Stimulated activated CD4-positive, alpha-beta T cell treated with anti-CD3 and anti-CD28 coated beads, Interleukin-2, amount 100 ng/mL, for 48 hours (primary cell): ENCODE results near the gene MARK4.
"Not testable (repeated sequence)": the region's sequence is repeated elsewhere in the genome, so short reads cannot be mapped to it uniquely, and the experiment has no call there.

Experiments used
- DNase-seq, 2 donors: peaks; one replicate each; pipeline ENCODE4 v3.0.0-alpha.2; 2020

MARK4 gene

DNA sequence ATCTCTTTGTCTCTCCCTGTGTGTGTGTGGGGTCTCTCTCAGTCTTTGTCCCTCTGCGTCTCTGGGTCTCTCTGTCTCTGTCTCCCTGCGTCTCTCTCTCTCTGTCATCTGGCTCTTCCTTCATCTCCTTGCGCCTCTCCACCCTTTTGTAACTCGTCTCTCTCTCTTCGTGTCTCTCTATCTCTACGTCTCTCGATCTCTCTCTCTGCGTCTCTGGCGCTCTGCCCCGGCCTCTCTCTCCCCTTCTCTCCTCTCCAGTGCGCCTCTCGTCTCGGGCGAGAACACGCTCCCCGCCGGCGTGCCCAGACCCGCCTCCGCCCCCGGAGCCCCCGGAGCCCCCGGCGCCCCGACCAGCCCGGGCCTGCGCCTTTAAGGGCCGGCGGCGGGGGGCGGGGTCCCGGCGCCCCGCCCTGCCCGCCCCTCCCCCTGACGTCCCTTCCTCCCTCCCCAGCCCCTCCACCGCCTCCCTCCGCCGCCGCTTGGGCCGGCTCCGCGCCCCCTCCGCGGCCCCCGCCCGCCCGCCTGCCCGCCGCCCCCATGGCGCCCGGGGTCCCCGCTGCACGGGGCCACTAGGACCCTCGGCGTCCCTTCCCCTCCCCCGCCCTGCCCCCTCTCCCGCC is at the start of gene MARK4:
Gene MARK4 (plus strand): TSS at position 440 of the 620 bp plus-strand sequence. CDS start 318 bp downstream, outside the sequence.
- peak; percentile 23 to 46 for DNase-seq

DNA sequence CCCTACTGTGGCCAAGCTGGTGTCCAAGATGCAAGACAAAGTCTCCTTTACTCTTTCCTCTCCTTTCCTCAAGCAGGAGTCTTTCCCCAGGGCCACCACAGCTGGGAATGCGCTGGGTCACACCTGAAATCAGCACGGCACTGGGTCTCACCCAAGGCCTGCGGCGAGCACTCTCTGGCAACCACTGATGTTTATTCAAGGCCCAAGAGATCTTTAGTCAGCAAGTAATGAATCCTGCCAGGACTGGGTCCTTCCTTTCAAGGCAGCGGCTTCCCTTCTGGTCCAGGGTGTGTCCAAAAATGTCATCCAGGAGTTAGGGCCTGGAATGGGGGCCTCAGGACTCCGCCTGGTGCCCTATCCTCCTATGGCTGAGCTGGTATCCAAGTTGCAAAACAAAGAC is 48.4 kb upstream of the MARK4 start:
- DNase-seq = no peak

DNA sequence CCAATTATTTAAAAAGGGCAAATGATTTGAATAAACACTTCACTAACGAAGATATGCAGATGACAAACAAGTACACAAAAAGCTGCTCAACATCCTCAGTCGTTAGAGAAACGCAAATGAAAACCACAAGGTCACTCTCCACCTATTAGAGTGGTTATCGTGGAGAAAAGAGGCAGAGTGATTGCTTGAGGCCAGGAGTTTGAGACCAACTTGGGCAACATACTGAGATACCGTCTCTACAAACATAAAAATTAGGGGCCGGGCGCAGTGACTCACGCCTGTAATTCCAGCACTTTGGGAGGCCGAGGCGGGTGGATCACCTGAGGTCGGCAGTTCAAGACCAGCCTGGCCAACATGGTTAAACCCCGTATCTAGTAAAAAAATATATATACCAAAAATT is 45.3 kb upstream of the MARK4 start:
- DNase-seq = no peak

DNA sequence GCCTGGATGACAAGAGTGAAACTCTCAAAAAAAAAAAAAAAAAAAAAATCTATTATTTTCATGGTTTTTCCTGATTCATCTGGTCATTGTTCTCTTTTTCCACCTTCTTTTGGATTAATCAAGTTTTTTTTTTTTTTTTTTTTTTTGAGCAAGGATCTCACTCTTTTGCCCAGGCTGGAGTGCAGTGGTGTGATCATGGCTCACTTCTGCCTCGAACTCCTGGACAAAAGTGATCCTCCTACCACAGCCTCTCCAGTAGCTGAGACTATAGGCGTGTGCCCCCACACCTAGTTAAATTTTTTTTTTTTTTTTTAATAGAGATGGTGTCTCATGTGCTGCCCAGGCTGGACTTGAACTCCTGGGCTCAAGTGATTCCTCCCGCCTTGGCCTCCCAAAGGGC is 44.7 kb upstream of the MARK4 start:
- no peak for DNase-seq

DNA sequence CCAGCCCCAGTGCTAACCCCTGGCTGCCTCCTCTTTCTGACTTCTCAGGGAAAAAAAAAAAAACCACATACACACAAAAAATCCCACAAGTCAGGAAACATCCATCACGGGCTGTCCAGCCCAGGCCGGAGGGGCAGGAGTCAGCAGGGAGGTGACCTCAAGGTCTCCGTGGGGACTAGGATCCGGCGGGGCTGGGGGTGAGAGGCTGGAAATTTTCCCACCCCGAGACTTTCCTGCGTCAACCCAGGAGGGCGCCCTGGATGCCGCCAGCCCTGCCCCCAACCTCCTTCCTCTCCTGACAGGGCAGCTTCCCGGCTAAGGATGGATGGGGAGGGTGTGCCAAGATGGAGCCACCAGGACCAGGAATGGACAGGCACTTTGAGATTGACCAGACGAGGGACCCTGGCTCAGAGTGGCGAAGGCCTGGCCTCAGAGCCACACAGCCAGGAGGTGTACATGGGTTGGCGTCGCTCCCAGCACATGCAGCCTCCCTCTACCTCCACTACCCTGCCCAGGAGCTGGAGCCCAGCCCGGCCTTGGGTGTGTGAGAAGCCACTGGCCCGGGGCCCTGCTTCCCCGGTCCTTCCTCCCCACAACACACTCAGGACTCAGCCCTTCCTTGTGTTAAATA is 39.2 kb upstream of the MARK4 start:
- no peak for DNase-seq

DNA sequence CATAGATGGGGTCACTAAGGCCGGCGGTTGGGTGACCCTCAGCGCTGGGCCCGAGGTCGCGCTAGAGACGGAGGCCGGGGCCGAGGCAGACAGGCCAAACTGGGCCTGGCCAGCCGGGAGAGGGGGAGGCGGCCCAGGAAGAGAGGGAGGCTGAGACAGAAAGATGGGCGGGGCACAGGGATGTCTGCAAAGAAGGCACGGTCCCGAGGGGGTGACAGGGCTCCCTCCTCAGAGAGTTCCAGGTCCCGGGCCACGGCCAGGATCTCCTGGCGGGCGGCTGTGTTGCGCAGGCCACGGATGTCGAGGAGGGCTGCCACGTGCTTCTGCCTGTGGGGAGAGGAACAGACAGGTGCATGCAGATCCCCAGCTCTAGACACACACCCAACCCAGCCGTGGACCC is 38.0 kb upstream of the MARK4 start:
- no peak for DNase-seq

DNA sequence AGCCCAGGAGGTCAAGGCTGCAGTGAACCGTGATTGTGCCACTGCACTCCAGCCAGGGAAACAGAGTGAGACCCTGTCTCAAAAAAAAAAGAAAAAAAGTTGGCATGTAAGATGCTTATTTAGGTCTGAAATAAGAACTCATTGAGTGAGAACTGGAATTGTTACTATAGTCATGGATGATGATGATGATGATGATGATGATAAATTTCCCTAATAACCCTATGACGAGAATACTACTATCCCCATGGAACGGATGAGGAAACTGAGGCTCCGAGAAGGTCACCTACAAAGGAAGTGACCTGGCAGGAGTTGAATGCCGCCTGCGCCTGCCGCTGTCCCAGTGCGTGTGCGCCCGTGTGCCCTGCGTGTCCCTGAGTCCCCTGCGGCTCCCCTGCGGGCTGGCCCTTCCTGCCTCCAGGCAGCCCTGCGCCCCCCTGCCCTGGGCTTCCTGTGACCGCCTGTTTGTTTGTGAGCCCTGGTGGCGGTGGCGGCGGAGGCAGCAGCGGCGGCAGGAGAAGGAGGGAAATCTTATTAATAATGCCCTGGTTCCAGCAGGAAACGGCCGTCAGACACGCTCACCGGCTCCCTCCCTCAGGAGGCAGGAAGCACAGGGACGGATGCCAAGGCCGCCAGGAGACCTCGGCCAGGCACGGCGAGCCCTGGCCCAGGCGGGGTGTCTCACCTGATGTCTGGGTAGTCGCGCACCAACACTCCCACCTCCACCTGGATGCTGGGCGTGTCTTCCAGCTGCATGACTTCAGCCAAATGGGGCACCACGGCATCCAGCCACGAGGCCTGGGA is 35.5 kb upstream of the MARK4 start:
- no peak for DNase-seq

DNA sequence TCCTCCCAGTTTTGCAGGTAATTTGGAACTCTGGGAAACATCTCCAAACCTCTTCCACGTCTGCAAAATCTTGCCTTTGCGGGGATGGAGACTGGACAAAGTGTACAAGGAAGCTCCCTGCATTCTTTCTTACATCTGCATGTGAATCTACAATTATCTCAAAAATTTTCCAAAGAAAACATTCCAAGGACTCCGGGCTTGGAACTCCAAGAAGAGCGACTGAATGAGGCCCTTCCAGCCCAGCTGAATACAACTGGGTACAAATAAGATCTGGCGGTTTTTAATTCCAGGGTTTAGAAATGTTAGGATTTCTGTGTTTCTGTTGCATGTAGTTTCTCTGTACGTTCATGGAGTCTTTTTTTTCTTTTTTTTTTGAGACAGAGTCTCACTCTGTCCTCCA is 34.4 kb upstream of the MARK4 start:
- DNase-seq = no peak

DNA sequence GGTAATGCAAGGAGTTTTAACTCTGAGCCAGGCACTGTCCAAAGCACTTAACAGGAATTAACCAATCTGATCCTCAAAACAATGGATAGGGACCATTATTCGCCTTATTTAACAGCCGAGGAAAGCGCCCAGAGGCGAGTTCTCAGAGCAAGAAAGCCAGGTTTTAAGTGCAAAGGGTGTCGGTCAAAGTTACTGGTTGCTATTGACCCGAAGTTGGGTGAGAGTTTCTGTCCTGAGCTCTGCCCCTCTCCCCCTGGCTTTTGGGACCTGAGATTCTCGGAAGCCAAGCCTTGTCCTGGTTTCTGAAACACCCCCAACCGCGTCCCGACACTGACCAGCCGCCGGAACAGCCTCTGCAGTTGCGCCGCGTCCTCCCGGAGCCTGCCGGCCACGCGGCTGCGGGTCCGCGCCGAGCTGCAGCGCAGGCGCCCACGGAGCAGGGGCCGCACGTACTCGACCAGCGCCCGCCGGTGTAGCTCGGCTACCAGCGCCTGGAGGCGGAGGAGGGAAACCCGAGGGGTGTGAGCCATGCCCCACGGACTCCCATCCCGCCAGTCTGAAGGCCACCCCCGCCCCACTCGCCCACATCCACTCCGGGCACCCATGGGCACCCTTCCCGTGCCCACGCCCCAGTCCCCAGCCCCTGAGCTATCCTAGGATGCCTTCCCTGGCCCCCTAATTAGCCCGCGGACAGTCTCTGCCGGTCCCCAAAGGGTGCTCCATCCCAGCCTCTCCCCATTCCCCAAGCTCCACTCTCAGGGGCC is 33.7 kb upstream of the MARK4 start:
- DNase-seq = no peak

DNA sequence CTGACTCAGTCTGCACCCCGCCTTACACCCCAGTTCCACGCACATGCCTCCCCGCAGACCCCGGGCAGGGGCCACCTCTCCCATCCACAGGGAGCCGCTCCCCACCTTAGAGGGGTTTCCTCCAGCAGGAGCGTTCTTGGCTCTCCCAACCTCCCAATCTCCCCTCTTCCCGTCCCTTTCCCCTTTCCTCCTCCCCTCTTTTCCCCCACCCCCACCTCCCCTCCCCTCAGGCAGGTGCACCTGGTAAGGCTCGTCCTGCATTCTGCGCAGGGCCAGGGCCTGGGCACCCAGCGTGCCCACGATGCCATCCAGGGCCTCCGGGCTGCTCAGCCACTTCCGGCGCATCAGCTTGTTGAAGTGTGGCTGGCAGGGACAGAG is 33.1 kb upstream of the MARK4 start:
- DNase-seq = no peak

DNA sequence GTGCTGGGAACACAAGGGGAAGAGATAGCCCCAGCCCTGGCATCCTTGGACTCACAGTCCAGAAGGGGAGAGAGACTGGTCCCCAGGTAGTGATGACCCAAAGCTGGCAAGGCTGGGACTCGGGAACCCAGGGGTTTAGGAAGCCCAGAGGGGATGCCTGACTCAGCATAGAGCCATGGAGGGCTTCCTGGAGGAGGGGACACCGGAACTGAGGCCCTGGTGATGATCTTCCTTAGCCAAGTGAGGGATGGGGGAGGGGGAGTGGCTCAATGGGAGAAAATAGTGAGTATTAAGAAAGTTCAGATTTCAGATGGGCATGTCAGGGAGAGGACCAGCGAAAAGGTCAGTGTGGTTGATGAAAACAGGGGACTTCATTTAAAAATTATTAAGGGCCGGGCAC is 32.6 kb upstream of the MARK4 start:
- DNase-seq = no peak

DNA sequence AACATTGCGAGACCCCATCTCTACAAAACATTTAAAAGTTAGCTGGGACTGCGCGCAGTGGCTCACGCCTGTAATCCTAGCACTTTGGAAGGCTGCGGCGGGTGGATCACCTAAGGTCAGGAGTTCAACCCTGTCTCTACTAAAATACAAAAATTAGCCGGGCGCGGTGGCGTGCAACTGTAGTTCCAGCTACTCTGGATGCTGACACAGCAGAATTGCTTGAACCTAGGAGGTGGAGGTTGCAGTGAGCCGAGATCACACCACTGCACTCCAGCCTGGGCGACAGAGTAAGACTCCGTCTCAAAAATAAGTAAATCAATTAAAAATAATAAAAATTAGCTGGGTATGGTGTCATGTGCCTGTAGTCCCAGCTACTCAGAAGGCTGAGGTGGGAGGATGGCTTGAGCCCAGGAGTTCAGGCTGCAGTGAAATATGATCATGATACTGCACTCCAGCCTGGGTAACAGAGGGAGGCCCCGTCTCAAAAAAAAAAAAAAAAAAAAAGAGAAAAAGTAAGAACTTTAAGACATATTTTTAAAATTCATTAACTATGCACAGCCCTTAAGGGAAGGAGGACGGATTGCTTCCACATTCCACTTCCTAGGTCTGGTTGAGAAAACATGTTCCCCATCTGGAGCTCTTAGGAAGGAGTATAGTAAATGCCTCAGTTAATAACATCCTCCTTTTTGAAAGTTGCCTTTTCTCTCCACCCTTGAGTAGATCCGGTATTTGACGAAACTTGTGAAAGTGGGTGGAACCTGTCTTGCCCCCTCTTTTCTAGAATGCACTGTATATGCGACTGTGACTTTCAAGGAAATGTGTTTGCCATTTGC is 31.9 kb upstream of the MARK4 start:
- no peak for DNase-seq

DNA sequence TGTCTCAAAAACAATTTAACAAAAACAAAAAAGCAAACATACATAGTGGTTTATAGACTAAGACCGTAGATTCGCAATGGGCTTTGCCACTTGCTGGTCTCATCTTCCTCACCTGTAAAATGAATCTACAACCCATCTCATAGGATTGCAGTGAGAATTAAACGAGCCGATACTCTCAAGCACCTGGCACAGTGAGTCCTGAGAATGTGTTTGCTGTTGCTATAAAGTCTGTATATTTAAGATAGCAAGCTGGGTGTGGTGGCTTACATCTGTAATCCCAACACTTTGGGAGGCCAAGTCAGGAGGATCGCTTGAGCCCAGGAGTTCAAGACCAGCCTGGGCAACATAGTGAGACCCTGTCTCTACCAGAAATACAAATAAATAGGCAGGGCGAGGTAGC is 28.3 kb upstream of the MARK4 start:
- DNase-seq = no peak

DNA sequence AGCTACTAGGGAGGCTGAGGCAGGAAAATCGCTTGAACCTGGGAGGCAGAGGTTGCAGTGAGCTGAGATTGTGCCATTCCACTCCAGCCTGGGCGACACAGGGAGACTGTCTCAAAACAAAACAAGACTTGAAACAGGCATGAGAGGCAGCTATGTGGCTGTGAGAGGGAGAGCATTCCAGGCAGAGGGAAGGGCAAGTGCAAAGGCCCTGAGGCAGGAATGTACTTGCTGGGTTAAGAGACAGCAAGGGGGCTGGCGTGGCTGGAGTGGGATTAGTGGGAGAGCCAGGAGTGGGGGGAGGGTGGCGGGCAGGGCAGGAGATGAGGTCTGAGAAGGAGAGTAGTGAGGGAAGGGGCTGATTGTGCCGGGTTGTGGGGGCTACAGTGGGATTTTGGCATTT is 27.2 kb upstream of the MARK4 start:
- DNase-seq = no peak

DNA sequence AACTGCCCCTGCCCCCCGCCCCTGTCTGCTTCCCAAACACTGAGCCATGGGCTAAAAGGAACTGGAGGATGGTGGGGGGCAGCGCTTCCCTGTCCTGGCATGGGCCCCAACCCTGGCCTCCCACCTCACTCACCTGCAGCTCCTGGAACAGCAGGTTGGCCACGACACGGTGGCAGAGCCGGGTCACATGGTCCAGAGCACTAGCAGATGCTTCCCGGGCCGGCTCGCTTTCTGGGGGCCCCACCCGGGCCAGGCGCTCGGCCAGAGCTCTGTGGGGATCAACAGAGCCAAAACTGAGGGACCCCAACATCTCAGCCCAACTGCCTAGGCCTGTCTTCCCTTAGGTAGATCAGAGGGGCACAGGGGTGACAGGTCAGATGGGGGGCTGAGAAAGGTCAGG is 26.4 kb upstream of the MARK4 start:
- no peak for DNase-seq

DNA sequence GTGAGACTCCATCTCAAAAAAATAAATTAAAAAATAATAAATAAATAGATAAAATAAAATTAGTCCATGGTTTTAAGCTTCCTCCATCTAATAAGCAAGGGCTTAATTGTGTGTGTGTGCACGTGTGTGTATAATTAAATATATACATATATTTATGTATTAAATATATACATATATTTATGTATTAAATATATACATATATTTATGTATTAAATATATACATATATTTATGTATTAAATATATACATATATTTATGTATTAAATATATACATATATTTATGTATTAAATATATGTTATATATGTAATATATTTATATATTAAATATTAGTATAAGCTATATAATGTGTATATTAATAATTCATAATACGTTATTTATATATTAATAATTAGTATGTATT is 22.0 kb upstream of the MARK4 start:
- not testable (repeated sequence) for DNase-seq

DNA sequence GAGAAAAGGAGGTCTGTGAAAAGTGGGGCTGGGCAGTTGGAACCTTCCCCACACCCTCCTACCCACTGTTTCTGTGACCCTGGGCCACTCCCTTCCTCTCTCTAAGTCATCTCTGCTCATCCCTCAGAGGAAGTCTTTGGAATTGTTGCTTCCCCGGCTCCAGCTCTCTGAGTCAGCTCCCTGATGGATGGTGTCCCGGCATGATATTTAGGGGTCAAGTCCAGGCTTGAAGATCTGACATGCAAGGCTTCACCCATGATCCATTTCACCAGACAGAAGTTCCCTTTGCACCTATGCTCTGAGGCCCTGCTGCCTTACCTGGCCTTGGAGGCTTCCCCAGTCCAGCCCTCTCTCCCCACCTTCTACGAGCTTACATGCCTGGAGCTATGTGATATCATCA is 19.2 kb upstream of the MARK4 start:
- DNase-seq = no peak

DNA sequence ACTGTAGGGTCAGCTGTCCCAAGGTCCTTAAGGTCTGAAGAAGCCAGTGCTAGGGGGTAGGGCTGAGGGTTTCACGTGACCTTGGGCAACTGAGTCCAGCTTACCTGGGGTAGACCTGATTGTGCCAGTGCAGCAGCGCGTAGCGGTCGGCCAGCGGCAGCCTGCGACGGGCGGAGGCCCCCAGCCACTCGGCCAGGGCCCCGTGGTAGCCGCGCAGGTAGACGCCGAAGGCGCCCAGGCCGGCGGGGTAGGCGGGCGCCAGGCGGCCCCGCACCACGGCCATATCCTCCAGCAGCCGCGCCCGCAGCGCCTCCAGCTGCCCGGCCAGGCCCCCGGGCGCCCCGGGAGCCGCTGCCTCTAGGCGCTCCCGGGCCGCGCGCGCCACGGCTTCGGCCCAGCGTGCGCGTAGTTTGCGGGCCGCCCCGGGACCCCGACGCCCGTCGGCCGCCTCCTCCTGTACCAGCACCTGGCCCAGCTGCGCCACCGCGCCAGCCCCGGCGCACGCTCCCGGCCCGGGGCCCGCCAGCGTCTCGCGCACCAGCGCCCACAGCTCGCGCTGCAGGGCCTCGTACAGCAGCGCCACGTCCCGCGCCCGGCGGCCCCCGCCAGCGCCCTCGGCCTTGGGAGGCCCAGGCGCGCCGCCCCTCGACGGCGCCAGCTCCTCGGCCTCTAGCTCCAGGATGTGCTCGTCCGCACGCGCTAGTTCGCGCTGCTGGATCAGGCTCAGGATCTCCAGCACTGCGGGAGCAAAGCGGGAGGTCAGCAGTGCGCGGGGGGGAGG is 16.8 kb upstream of the MARK4 start:
- no peak for DNase-seq

DNA sequence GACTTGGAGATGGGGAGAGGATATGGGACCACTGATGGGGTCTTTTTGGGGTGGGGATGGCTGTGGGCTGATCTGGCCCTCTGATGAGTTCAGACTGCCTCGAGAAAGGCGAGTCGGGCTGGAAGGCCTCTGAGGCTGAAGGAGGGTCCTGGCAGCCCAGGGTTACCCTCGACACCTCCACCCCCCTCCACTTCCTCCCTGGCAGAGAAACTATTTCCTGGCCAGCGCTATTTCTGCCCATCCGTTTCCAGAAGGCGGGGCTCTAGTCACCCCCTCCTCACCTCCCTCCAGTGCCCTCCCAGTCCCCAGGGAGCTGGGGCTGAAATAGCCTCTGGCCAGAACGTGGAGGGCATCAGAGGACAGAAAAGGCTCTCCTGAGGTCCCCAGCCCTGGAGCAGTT is 15.6 kb upstream of the MARK4 start:
- no peak for DNase-seq

DNA sequence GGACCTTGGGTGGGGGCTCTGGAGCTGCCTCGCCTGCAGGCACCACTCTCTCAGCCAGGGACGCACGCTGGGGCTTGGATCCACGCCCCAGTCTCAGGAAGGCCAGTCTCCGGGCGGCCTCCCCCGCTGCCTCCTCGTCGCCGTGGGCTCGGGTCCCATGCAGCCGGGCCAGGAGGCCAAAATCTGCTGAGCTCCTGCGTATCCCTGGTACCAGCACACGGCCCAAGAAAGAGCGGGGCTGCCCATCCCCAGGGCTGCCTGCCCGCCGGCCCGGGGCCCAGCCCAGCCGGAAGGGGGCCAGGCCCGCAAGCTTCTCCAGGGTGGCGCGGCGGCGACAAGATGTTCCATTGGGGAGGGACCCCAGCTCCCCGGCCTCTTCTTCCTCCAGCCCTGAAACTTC is 12.5 kb upstream of the MARK4 start:
- no peak for DNase-seq

DNA sequence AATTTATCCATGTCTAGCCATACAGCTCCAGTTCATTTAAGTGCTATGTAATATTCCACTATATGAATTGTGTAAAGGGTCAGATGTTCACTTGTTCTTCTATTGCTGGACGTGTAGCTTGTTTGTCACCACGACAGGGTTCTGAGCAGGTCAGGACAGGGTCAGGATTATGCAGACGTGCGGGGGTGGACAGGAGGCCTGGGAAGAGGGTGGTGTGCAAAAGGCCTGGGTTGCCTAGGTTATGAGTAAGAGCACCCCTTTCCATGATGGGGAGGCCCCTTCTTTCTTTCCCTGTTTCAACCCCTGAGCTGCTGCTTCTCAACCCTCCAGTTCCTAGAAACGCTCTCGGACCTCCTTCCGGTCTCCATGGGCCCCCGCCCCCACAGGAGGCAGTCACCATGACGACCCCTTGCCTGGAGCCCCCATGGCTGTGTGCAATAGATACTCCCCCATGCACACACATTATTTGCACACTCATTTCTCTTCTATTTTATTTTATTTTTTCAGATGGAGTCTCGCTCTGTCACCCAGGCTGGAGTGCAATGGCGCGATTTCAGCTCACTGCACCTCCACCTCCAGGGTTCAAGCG is 7.8 kb upstream of the MARK4 start:
- no peak for DNase-seq
